Natural killer cell (primary cell): ENCODE measurements around the gene PLA2G6. TPM values are rescaled to one million over a fixed set of nuclear protein-coding genes. Genes with fewer than 3 reads are reported as not detected.

Experiments used
- ATAC-seq, 3 donors: fragments of 150-1000 bp in 2 of 3; fragments of 200-7000 bp in 1 of 3; cut with Tn5 transposase; 1 replicate in 1 of 3; 2 replicates in 2 of 3; pipeline ENCODE4 v1.10.0; 2021; ENCODE audit warnings: mild to moderate bottlenecking in 2 of 3, moderate library complexity in 2 of 3
- DNase-seq, 2 donors: peaks; one replicate each; pipeline versions ENCODE4 v3.0.0 to v3.0.0-alpha.2; 2013 to 2021; ENCODE audit warnings: mixed read lengths in 1 of 2
- H3K27ac ChIP-seq: one replicate; pipeline ENCODE4 v1.5.1; 2013; ENCODE audit warnings: mild to moderate bottlenecking, low read length
- H3K27me3 ChIP-seq: one replicate; pipeline ENCODE4 v1.6.1; 2013; ENCODE audit warnings: low read length; ENCODE audit not compliant: control insufficient read depth, insufficient read depth
- H3K36me3 ChIP-seq: one replicate; pipeline ENCODE4 v1.6.1; 2013; ENCODE audit warnings: low read length; ENCODE audit not compliant: control insufficient read depth, insufficient read depth
- H3K4me1 ChIP-seq: one replicate; pipeline ENCODE4 v1.6.1; 2013; ENCODE audit warnings: low read length; ENCODE audit not compliant: control insufficient read depth, insufficient read depth
- H3K4me3 ChIP-seq: one replicate; pipeline ENCODE4 v1.5.1; 2013; ENCODE audit warnings: low read length
- H3K9me3 ChIP-seq: one replicate; pipeline ENCODE4 v1.6.1; 2013; ENCODE audit warnings: low read length; ENCODE audit not compliant: control insufficient read depth, insufficient read depth
- H3K27ac Mint-ChIP-seq, 2 donors: one replicate each; pipeline ENCODE4 v1.8.0; 2022; ENCODE audit warnings: mild to moderate bottlenecking in 2 of 2, mixed read lengths in 2 of 2, moderate library complexity in 1 of 2
- H3K27me3 Mint-ChIP-seq, 2 donors: one replicate each; pipeline ENCODE4 v1.8.0; 2022; ENCODE audit warnings: low read depth in 2 of 2, mixed read lengths in 2 of 2
- H3K36me3 Mint-ChIP-seq: one replicate; pipeline ENCODE4 v1.8.0; 2022; ENCODE audit warnings: mixed read lengths
- H3K4me1 Mint-ChIP-seq, 2 donors: one replicate each; pipeline ENCODE4 v1.8.0; 2022; ENCODE audit warnings: mixed read lengths in 2 of 2
- H3K4me3 Mint-ChIP-seq: one replicate; pipeline ENCODE4 v1.8.0; 2022; ENCODE audit warnings: mild to moderate bottlenecking, moderate library complexity, mixed read lengths
- H3K9me3 Mint-ChIP-seq, 2 donors: one replicate each; pipeline ENCODE4 v1.8.0; 2022; ENCODE audit warnings: mixed read lengths in 2 of 2
- WGBS: methylation state at CpG from one replicate; pipeline ENCODE4 v1.1.7; 2013; ENCODE audit warnings: missing lambda C conversion rate; ENCODE audit not compliant: insufficient coverage; 5-methylcytosine and 5-hydroxymethylcytosine counted together
- intact Hi-C: fragments of 100-400 bp; cut with micrococcal nuclease; formaldehyde crosslinking; loops from one replicate; pipeline ENCODE4 v1.14.2; 2022
- total RNA-seq, 4 donors: library from RNA; stranded (reverse); fragments of 120-200 nt in 1 of 4; gene quantifications; one replicate each; pipeline versions ENCODE4 v1.2.3 to v1.2.4, GENCODE V29; 2013 to 2022
- TF ChIP-seq, protein P1 (sequence below): fragments of 200-600 bp; IDR thresholded peaks from one replicate; pipeline ENCODE4 v1.8.0; 2022; ENCODE audit warnings: antibody characterized with exemption

The PLA2G6 gene
- total RNA-seq, 3 donors from 2014 or later (not counting 1 experiment from before 2014, with no cell fraction given): 137 to 167 (median 145) TPM

DNA sequence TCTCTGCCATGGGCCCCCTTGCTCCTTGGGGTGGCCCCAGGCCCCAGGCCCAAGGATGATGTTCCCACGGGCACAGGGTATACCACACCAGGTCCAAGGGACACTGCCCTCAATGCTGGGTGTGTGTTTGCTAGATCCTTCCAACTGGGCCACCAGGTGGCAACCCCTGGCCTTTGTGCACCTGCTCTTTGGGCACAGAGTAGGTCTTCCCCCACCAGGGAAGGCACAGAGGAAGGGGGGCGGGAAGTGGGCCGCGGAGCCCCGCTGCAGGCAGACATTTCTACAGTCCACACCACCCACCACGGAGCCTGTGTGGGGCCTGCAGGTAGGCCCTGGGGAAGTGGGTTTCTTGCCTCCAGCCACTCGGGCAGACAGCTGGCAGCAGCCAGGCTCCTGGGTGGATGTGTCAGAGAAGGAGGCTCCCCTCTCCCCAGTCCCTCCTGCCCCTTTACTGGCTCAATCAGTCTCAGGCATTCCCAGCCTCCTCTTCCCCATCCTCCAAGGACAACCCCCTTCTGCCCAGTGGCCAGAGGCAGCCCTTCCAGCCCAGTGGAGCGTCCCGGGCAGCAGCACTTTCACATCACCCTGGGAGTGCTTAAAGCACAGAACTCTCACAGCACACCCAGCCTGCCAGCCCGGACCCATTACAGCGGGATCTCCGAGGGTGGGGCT is 41.8 kb upstream of the PLA2G6 start:
- no peaks in the 10 kb centered on the region for H3K36me3 Mint-ChIP-seq
- intact Hi-C loops: loop anchor here (10.0 kb wide), 1 partner anchor 49 kb away; no protein-coding TSS in a partner anchor

DNA sequence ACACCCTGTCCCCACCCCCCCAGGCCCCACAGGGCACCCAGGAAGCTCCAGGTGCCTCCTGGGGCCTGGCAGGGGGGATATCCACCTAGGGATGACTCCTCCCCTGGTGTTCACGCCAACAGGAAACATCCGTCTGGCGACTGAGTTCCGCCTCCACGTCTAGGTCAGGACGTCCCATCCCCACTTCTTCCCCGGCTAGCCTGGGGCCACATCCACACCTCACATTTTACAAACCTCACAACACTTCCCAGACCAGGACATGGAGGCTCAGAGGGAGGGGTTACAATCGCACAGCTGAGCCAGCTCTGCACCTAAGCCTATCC is 41.1 kb upstream of the PLA2G6 start:
- Histone ChIP-seq H3K36me3 (peaks cover 33% of the 10 kb centered on the region), H3K4me1 (peaks cover 23% of the 10 kb centered on the region), H3K4me3 (no peak overlapping the region), H3K27me3 (no peaks in the 10 kb centered on the region), H3K9me3 (no peaks in the 10 kb centered on the region), H3K27ac (no peak overlapping the region)
- WGBS: 78% methylated on average over 8 of the region's 8 CpGs
- intact Hi-C loops: loop anchor here (10.0 kb wide), 1 partner anchor 48 kb away; no protein-coding TSS in a partner anchor
- peak overlapping the region in 1 of 2 donors; percentile 53 for H3K27ac Mint-ChIP-seq
- DNase-seq (no peak), ATAC-seq (no peak)
- peaks cover 16 to 32% of the 10 kb centered on the region in 2 donors for H3K4me1 Mint-ChIP-seq
- TF ChIP-seq, protein P1, sequence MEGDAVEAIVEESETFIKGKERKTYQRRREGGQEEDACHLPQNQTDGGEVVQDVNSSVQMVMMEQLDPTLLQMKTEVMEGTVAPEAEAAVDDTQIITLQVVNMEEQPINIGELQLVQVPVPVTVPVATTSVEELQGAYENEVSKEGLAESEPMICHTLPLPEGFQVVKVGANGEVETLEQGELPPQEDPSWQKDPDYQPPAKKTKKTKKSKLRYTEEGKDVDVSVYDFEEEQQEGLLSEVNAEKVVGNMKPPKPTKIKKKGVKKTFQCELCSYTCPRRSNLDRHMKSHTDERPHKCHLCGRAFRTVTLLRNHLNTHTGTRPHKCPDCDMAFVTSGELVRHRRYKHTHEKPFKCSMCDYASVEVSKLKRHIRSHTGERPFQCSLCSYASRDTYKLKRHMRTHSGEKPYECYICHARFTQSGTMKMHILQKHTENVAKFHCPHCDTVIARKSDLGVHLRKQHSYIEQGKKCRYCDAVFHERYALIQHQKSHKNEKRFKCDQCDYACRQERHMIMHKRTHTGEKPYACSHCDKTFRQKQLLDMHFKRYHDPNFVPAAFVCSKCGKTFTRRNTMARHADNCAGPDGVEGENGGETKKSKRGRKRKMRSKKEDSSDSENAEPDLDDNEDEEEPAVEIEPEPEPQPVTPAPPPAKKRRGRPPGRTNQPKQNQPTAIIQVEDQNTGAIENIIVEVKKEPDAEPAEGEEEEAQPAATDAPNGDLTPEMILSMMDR: no peak
- no peaks in the 10 kb centered on the region for H3K9me3 Mint-ChIP-seq
- H3K4me3 Mint-ChIP-seq: no peak overlapping the region
- no peaks in the 10 kb centered on the region for H3K36me3 Mint-ChIP-seq
- no peaks in the 10 kb centered on the region for H3K27me3 Mint-ChIP-seq

More for the DNA sequence above, 41.8 kb upstream of the PLA2G6 start:
- WGBS: 79% methylated on average over 8 of the region's 12 CpGs
- Histone ChIP-seq H3K9me3 (no peaks in the 10 kb centered on the region), H3K27me3 (no peaks in the 10 kb centered on the region), H3K4me1 (peaks cover 23% of the 10 kb centered on the region), H3K36me3 (peaks cover 35% of the 10 kb centered on the region), H3K4me3 (no peak overlapping the region), H3K27ac (no peak overlapping the region)
- DNase-seq: no peak
- Mint-ChIP-seq H3K27me3 (no peaks in the 10 kb centered on the region), H3K27ac (no peak overlapping the region), H3K4me1 (peaks cover 11 to 29% of the 10 kb centered on the region in 2 donors), H3K4me3 (no peak overlapping the region), H3K9me3 (no peaks in the 10 kb centered on the region)
- ATAC-seq: no peak
- TF ChIP-seq, protein P1: no peak

DNA sequence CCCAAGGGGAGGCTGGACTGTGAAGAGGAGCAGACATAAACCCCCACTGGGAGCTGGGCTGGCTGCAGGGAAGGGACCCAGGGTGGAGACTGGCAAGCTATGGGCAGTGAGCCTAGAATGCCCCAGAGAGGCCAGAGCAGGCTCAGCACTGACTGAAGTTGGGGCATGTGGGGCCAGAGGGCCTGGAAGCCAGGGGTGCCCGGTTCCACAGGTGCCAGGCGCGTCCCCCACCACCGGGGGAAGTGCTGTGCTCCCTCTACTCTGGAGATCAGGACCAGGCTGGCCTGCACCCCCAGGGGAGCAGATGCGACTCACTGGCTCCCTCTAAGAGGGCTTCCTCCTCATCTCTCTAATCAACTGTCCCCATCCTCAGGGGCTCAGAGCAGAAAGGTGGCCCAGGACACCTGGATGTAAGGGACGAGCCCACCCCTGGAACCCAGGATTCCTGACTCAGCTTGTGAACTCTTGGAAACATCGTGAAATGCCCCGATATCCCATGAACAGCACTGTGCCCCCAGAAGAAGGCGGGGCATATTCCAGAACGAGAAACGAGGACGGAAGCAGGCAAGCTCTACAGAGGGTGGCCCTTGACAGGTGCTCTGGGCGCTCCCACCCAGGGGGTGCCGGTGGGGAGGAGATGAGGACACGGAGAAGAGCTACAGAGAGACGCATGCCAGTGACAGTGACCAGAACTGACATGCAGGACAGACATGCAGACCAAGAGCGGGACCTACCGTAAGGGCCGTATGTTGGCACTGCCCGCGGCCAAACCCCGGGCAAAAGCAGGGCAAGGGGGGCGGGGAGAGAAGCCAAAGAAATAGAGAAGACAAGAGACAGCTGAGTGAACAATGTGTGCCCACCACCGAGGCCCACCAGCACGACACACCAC is 40.5 kb upstream of the PLA2G6 start:
- intact Hi-C loops: loop anchor here (10.0 kb wide), 1 partner anchor 47 kb away; no protein-coding TSS in a partner anchor
- H3K36me3 ChIP-seq: peaks cover 33% of the 10 kb centered on the region
- H3K9me3 Mint-ChIP-seq: no peaks in the 10 kb centered on the region
- no peak overlapping the region for H3K27ac ChIP-seq
- peaks cover 17 to 33% of the 10 kb centered on the region in 2 donors for H3K4me1 Mint-ChIP-seq
- TF ChIP-seq, protein P1: no peak
- ATAC-seq: no peak
- peak overlapping the region; percentile 53 to 59 for H3K27ac Mint-ChIP-seq
- H3K27me3 Mint-ChIP-seq: no peaks in the 10 kb centered on the region
- H3K4me1 ChIP-seq: peaks cover 24% of the 10 kb centered on the region
- no peak for DNase-seq
- H3K9me3 ChIP-seq: no peaks in the 10 kb centered on the region
- no peak overlapping the region for H3K4me3 Mint-ChIP-seq
- WGBS: 94% methylated on average over 25 of the region's 25 CpGs
- H3K4me3 ChIP-seq: no peak overlapping the region
- H3K27me3 ChIP-seq: no peaks in the 10 kb centered on the region
- H3K36me3 Mint-ChIP-seq: no peaks in the 10 kb centered on the region
